Keratinocyte (primary cell): Measurements from ENCODE around the gene VPS13D.

ENCODE experiments used
- EZH2 ChIP-seq: IDR thresholded peaks from one replicate; pipeline ENCODE4 v1.6.1; 2012; ENCODE audit warnings: inconsistent platforms, mild to moderate bottlenecking, low read length, moderate library complexity
- TF ChIP-seq, protein P1 (sequence below), 3 experiments: IDR thresholded peaks in 1 of 3; conservative IDR thresholded peaks in 1 of 3; optimal IDR thresholded peaks in 1 of 3; 2 replicates in 2 of 3; 3 replicates in 1 of 3; pipeline versions ENCODE3 to v1.5.1; 2011; ENCODE audit warnings: low read length in 3 of 3, mild to moderate bottlenecking in 3 of 3, moderate library complexity in 2 of 3, control low read depth in 1 of 3, inconsistent platforms in 1 of 3; ENCODE audit not compliant: insufficient read depth in 2 of 3; ENCODE audit errors: extremely low read depth in 1 of 3

DNA sequence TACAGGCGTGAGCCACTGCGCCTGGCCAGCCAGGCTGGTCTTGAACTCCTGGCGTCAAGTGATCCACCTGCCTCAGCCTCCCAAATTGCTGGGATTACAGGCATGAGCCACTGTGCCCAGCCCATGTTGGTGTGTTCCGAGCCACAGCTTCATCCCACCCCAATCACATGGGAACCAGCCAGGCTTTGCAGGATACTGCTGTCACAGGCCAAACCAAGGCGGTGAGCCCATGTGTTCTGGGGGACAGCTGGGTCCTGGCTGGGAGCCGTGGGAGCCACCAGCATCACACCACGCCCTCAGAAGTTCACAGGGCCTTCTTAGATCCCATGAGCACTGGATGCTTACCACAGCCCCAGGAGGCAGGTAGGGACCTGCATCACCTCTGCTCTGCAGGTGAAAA lies 331.3 kb downstream of the VPS13D start:
- TF ChIP-seq, protein P1, sequence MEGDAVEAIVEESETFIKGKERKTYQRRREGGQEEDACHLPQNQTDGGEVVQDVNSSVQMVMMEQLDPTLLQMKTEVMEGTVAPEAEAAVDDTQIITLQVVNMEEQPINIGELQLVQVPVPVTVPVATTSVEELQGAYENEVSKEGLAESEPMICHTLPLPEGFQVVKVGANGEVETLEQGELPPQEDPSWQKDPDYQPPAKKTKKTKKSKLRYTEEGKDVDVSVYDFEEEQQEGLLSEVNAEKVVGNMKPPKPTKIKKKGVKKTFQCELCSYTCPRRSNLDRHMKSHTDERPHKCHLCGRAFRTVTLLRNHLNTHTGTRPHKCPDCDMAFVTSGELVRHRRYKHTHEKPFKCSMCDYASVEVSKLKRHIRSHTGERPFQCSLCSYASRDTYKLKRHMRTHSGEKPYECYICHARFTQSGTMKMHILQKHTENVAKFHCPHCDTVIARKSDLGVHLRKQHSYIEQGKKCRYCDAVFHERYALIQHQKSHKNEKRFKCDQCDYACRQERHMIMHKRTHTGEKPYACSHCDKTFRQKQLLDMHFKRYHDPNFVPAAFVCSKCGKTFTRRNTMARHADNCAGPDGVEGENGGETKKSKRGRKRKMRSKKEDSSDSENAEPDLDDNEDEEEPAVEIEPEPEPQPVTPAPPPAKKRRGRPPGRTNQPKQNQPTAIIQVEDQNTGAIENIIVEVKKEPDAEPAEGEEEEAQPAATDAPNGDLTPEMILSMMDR (optimal IDR thresholded peaks at IDR 0.05 in 1 of 3, IDR thresholded peaks at IDR 0.05 in 1 of 3, conservative IDR thresholded peaks at IDR 0.05 in 1 of 3; ENCODE audit: extremely low read depth in 1 of 3, insufficient read depth in 2 of 3, low read length in 3 of 3): no peak
- TF ChIP-seq EZH2: no peak
